DMS53 treated with DMSO at 0.1 percent for 48 hours (cell line): ENCODE results near the gene STARD9.
"Not testable (repeated sequence)": the region's sequence is repeated elsewhere in the genome, so short reads cannot be mapped to it uniquely, and the experiment has no call there.

Experiments used
- DNase-seq: peaks from one replicate; lab custom pipeline; 2025; ENCODE audit not compliant: unreplicated experiment; lab: John Stamatoyannopoulos, UW

STARD9 gene

DNA sequence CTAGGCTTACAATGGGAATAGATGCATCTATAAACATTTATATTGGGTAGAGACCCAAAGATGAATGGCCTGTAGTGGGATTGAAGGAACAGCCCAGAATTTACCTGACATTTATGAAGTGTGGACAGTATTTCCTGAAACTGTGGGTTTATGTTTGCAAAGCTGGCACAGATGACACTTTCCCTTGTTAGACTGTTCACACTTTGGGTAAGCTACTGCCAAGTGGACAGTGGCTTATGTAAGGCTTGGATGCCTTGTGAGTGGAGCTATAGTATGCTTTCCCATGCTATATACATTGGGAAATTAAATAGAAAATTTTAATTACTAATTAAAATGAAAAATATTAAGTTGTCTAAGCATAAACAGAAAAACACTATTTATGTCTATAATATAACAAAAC, 48.5 kb downstream of the STARD9 start:
- no peak for DNase-seq

- DNase-seq: no peak
These were observed 52.1 kb downstream of the STARD9 start for GRCh38 chr15:42627485-42627884.

DNA sequence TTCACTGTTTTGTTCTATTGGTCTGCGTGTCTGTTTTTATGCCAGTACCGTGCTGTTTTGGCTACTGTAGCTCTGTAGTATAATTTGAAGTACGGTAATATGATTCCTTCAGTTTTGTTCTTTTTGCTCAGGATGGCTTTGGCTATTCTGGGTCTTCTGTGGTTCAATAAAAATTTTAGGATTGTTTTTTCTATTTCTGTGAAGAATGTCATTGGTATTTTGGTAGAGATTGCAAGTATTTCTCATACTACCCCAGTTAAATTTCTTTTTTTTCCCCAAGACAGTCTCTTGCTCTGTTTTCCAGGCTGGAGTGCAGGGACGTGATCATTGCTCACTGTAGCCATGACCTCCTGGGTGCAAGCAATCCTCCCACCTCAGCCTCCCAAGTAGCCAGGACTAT, 53.4 kb downstream of the STARD9 start:
- DNase-seq: no peak

GRCh38 chr15:42632105-42632675, 56.8 kb downstream of the STARD9 start:
- no peak for DNase-seq

GRCh38 chr15:42640109-42640508, 64.7 kb downstream of the STARD9 start:
- no peak for DNase-seq

DNA sequence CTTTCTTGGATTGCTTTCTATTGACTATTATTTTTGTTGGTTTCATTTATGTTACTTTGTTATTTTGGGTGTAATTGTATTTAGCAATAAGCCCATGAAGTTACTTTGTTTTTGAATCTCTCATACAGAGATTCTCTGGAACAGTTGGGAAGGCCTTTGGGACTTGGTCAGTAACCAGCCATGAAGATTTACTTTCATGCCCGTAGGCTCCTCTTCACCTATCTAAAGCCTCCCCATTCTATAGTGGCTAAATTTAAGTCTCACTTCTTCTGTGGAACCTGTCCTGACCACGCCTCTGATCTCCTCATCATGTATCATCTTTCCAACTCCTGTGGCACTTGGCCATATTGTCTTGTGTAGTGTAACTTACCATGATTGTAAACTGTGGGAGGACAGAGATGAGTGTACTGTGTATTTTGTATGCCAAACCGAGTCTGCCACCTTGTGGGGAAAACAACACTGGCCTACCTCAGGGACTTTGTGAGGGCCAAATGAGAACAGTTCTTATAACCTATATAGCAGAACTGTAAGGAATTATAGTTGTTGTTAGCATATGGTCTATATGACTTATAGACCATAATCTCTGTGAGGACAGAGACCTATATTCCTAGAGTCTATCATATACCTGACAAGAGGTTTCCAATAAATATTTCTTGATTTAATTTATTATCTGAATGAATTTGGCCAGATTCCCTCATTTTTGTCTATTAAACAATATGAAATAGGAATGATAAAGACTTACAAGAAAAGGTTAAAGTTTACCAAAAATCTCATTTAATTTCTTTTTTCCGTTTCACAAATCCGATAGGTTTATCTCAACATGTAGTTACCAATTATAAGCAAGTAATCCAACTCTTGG, 75.0 kb downstream of the STARD9 start:
- peak; percentile 62 for DNase-seq

GRCh38 chr15:42665827-42666226, 90.4 kb downstream of the STARD9 start:
- DNase-seq: no peak

DNA sequence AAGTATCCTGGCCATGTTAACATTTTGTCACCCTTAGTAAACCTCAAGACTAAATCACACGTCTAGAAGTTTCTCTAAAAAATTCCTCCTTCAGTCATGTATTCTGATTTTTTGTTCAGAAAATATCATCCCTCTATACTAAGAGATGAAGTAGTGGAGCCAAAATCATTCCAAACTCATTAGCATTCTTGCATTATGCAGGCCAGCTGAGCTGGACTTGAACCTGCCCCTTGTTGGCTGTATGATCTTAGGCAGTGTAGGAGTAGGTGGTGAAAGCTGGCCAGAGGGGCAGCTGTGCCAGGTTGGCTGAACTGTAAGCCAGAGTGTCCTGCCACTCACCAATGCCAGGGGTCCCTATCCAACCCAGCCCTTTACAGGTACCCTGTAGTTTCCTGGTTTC, 92.4 kb downstream of the STARD9 start:
- DNase-seq: no peak

DNA sequence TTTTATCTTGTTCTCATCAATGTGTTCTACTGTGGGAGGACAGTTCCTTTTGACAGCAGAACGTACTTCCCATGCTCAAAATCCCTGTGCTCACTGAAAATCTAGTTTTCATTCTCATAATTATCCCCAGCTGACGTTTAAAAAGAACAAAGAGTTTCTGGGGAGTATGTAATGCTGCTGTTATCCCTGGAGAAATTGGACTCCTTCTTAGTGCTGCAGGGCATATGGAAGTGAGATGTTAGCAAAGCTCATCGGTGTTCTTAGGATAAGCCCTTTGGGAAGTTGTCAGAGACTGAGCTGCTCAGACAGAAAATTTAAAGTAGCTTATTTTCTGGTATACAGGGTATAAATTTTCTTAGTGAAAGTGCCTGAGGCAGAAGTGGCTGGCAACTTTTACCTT, 95.0 kb downstream of the STARD9 start:
- DNase-seq: no peak

DNA sequence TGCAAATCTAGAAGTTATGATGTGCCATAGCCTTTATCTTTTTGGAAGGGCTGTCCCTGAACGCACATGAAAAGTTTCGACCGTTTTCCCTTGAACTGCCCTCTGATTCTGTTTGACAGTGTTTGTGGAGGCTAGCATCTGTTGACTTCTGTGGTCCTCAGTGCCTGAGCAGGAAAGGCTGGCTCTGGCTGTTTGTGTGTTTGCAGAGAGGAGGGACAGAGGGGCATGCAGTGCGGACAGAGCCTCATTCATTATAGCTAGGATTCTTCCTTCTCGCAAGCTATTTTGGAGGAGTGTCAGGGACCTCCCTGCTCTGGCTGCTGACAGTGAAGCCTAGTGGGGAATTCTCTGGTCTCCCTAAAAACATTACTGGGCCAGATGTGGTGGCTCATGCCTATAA, 97.0 kb downstream of the STARD9 start:
- no peak for DNase-seq

DNA sequence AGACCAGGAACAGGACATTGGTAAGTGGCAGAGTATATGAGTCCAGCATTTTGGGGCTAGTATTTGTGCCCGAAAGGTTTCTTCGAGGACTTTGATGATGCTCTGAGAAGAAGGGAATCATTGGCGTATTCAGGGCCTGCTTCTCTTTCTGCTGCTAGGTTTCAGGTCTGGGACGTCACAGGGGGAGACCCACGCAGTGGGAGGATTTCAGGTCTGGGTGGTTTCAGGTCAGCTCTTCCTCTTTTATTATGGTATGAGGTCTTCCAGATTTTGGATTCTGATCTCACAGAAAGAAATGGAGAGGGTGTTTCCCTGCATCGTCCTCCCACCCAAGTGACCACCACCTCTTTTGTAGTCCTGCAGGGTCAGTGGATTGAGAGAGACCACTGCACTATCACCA, 99.1 kb downstream of the STARD9 start:
- DNase-seq: no peak

GRCh38 chr15:42675021-42675420, 99.6 kb downstream of the STARD9 start:
- no peak for DNase-seq

- no peak for DNase-seq
These were observed 104.1 kb downstream of the STARD9 start for GRCh38 chr15:42679285-42680141.

GRCh38 chr15:42680142-42680482, 104.7 kb downstream of the STARD9 start:
- not testable (repeated sequence) for DNase-seq

- DNase-seq: no peak
These were observed 105.7 kb downstream of the STARD9 start for GRCh38 chr15:42681119-42681518.

DNA sequence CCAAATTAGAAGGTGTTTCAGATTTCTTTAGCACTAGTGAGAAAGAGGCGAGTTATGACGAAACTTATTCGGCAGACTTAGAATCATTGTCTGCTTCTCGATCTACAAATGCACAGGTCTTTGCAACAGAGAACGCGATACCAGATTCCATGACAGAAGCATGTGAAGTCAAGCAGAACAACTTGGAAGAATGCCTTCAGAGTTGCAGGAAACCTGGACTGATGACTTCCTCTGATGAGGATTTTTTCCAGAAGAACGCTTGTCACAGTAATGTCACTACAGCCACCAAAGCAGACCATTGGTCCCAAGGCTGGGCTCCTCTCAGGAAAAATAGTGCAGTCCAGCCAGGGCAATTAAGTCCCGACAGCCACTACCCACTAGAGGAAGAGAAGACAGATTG, 110.9 kb downstream of the STARD9 start:
- no peak for DNase-seq

DNA sequence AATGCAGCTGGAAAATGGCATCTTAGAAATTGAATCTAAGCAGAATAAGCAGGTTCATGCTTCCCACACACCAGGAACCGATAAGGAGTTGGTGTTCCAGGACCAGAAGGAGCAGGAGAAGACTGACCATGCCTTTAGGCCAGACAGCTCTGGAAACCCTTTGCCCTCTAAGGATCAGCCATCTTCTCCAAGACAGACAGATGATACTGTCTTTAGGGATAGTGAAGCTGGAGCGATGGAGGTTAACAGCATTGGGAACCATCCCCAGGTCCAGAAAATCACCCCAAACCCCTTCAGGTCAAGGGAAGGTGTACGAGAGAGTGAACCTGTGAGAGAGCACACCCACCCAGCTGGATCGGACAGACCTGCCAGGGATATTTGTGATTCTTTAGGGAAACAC, 112.3 kb downstream of the STARD9 start:
- no peak for DNase-seq

- no peak for DNase-seq
These were observed 112.9 kb downstream of the STARD9 start for GRCh38 chr15:42688301-42688700.

GRCh38 chr15:42691308-42691707, 115.9 kb downstream of the STARD9 start:
- DNase-seq: no peak

- no peak for DNase-seq
These were observed 116.4 kb downstream of the STARD9 start for GRCh38 chr15:42691770-42692169.

DNA sequence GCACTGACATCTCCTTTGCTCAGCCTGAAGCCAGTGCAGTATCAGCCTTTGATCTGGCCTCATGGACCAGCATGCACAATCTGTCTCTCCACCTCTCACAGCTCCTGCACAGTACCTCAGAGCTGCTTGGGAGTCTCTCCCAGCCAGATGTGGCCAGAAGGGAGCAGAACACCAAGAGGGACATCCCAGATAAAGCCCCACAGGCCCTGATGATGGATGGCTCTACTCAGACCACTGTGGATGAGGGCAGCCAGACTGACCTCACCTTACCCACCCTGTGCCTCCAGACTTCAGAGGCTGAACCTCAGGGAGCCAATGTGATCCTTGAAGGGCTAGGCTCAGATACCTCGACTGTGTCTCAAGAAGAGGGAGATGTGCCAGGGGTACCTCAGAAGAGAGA, 117.1 kb downstream of the STARD9 start:
- no peak for DNase-seq

DNA sequence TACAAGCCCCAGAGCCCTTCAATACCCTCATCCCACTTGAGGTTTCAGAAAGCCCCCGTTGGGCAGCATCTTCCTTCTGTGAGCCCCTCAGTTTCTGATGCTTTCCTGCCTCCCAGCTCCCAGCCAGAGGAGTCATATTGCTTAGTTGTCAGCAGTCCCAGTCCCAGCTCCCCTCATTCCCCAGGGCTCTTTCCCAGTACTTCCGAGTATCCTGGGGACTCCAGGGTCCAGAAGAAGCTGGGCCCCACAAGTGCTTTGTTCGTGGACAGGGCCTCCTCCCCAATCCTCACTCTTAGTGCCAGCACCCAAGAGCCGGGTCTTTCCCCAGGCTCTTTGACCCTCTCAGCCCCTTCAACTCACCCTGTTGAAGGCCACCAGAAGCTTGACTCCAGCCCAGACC, 117.6 kb downstream of the STARD9 start:
- DNase-seq: no peak
